22Rv1 (cell line): ENCODE results near the gene ZNF800.

Source experiments
- CTCF ChIP-seq: fragments of 450-650 bp; IDR thresholded peaks from 2 replicates; pipeline ENCODE4 v1.5.1; 2017; ENCODE audit warnings: mild to moderate bottlenecking
- ZFX ChIP-seq: fragments of 450-650 bp; IDR thresholded peaks from 2 replicates; pipeline ENCODE4 v1.6.1; 2017; ENCODE audit warnings: antibody characterized with exemption, borderline replicate concordance

- TF ChIP-seq CTCF = no peak
- no peak for TF ChIP-seq ZFX
Observed at GRCh38 chr7:127413962-127414361, 21.5 kb upstream of the ZNF800 start.
